Measurements from ENCODE around the gene MLN. TPM values are rescaled to one million over a fixed set of nuclear protein-coding genes. Genes with fewer than 3 reads are reported as not detected.

The MLN gene
- total and polyA plus RNA-seq, 2 of the 4 experiments (the other 2 are of a cell fraction) = not detected

- in situ Hi-C loops (cut with MboI; ENCODE audit: low sequenced_read_pairs) (no loop called here), dilution Hi-C loops (cut with HindIII; ENCODE audit: low sequenced_read_pairs, unreplicated experiment) (no loop called here), intact Hi-C loops (cut with micrococcal nuclease) (no loop called here)
- TF ChIP-seq USF2 (IDR thresholded peaks at IDR 0.05; ENCODE audit: low read depth, low read length) = no peak
- no peak for TF ChIP-seq RCOR1 (IDR thresholded peaks at IDR 0.05; ENCODE audit: insufficient replicate concordance, low read length)
- TF ChIP-seq SMC3 (IDR thresholded peaks at IDR 0.05; ENCODE audit: low read depth, low read length) = no peak
- no peak for TF ChIP-seq BHLHE40 (IDR thresholded peaks at IDR 0.05; ENCODE audit: low read depth, low read length)
- no peak for TF ChIP-seq CHD1 (IDR thresholded peaks at IDR 0.05; ENCODE audit: low read depth, low read length)
- TF ChIP-seq ELK1 (IDR thresholded peaks at IDR 0.05; ENCODE audit: borderline replicate concordance, low read depth, low read length) = no peak
- no peak for TF ChIP-seq FOS (IDR thresholded peaks at IDR 0.05; ENCODE audit: low read depth, low read length)
- TF ChIP-seq NFE2L2 (IDR thresholded peaks at IDR 0.05; ENCODE audit: low read depth, low read length) = no peak
- no peak for TF ChIP-seq POLR2A (IDR thresholded peaks at IDR 0.05; ENCODE audit: low read depth, low read length)
- TF ChIP-seq RFX5 (IDR thresholded peaks at IDR 0.05; ENCODE audit: low read depth, low read length) = no peak
- no peak overlapping the region for H3K4me2 ChIP-seq (ENCODE audit: low read depth, low read length)
- H2BK20ac ChIP-seq (ENCODE audit: low read depth, low read length) = no peak overlapping the region
- POLR2A ChIA-PET (ENCODE audit: unreplicated experiment) = no interaction called here
- H2BK5ac ChIP-seq (ENCODE audit: low read depth, low read length, poor library complexity, severe bottlenecking) = no peak overlapping the region
- peaks cover 24% of the 10 kb centered on the region for H3K9me1 ChIP-seq (ENCODE audit: insufficient read depth, low read length)
- H4K20me1 ChIP-seq (ENCODE audit: insufficient read depth, low read length) = peaks cover 30% of the 10 kb centered on the region
- 100% methylated on average over 3 of the region's 10 CpGs; no CpG with 5 or more reads in 1 of the 2 experiments for WGBS, 2 experiments (ENCODE audit: extremely low coverage in 2 of 2, insufficient read length in 1 of 2)
- H2BK15ac ChIP-seq (ENCODE audit: low read depth, low read length) = no peak overlapping the region
- no peak overlapping the region for H2AK9ac ChIP-seq (replicated peaks; ENCODE audit: low read depth, low read length, poor library complexity)
- H3K4ac ChIP-seq (ENCODE audit: low read depth, low read length) = no peak overlapping the region
- peaks cover 53% of the 10 kb centered on the region for H3K36me3 ChIP-seq (ENCODE audit: control insufficient read depth, insufficient read depth, low read length)
- H2AFZ ChIP-seq (replicated peaks; ENCODE audit: low read length, poor library complexity) = no peak overlapping the region
- H3K18ac ChIP-seq (ENCODE audit: low read depth, low read length) = no peak overlapping the region
- no peaks in the 10 kb centered on the region for H3K9me3 ChIP-seq (ENCODE audit: control insufficient read depth, insufficient read depth, low read length)
- H3K27ac ChIP-seq (ENCODE audit: insufficient read depth, low read length) = no peak overlapping the region
- H3K4me1 ChIP-seq (ENCODE audit: control insufficient read depth, insufficient read depth, low read length) = peaks cover 23% of the 10 kb centered on the region
- H3K14ac ChIP-seq (replicated peaks; ENCODE audit: low read depth, low read length) = no peak overlapping the region
- DNase-seq = no peak
- no peak overlapping the region for H3K9ac ChIP-seq (ENCODE audit: low read depth, low read length)
- no peak overlapping the region for H2AK5ac ChIP-seq (ENCODE audit: low read depth, low read length)
- H3K79me1 ChIP-seq (ENCODE audit: low read depth in 1 of 2, low read length in 2 of 2) = peaks cover 46 to 87% of the 10 kb centered on the region in 2 experiments
- H3K4me3 ChIP-seq (ENCODE audit: insufficient read depth, low read depth, low read length) = no peak overlapping the region
- H4K8ac ChIP-seq (ENCODE audit: low read depth in 2 of 2, low read length in 2 of 2) = no peak overlapping the region
- H2BK120ac ChIP-seq (ENCODE audit: low read depth, low read length) = no peak overlapping the region
- H3K56ac ChIP-seq (ENCODE audit: extremely low read depth, insufficient read depth, low read length) = no peak overlapping the region
- CTCF ChIA-PET = no interaction called here
- H4K91ac ChIP-seq (ENCODE audit: insufficient read depth, low read depth, low read length) = no peak overlapping the region
- no peak overlapping the region for H3K23ac ChIP-seq (ENCODE audit: low read depth, low read length)
- no TSS peak for BruUV-seq (replicated peaks)
- ATAC-seq (ENCODE audit: low read depth) = no peak
- H4K5ac ChIP-seq (ENCODE audit: low read depth, low read length) = no peak overlapping the region
- H3K27me3 ChIP-seq (ENCODE audit: control insufficient read depth, insufficient read depth, low read length) = no peaks in the 10 kb centered on the region
Observed at GRCh38 chr6:33783781-33784520, 19.9 kb downstream of the MLN start.
